HG03354 (cell line): ENCODE results near the gene KLHL30.
"Not testable (repeated sequence)": the region's sequence is repeated elsewhere in the genome, so short reads cannot be mapped to it uniquely, and the experiment has no call there.

Experiments
- ATAC-seq: cut with Tn5 transposase; IDR thresholded peaks from one replicate; pipeline ENCODE4 v1.9.1; 2021; ENCODE audit warnings: mild to moderate bottlenecking; ENCODE audit not compliant: unreplicated experiment, poor library complexity, severe bottlenecking

KLHL30 gene

DNA sequence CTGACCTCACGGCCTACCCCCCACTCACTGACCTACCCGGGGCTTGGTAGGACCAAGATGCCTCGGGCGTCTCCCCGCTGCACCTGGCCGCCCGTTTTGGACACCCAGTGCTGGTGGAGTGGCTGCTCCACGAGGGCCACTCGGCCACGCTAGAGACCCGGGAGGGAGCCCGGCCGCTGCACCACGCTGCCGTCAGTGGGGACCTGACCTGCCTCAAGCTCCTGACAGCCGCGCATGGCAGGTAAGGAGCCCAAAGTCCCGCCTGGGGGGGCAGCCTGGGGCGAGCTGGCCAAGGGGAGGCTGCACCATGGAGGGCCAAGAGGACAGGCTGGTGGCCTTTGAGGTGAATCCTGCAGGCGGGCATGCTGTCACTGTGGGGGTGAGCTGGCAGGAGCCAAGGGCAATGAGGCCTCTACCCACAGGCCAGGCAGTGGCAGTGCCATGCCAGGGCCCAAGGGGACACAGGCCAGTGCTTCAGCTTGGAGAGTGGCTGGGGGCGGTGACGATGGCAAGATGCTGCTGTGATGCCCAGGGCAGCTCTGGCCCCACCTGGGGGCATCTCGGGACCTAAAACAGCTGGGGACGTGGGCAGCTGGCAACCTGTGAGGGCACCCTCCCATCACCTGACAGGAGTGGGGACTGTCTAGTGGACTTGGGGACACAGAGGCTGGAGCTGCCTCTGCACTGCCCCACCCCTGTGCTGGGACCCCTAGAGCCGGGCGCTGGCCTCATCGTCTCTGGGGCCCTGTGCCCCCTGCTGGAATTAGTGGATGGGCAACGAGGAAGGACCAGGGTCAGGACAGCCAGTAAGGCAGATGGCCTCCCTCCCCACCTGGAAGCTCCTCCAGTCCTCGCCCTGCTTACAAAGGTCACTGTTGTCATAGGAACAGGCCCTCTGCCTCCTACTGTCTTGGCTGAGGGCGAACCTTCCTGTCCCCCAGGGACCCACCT lies 36.3 kb upstream of the KLHL30 start:
- ATAC-seq, result no peak

DNA sequence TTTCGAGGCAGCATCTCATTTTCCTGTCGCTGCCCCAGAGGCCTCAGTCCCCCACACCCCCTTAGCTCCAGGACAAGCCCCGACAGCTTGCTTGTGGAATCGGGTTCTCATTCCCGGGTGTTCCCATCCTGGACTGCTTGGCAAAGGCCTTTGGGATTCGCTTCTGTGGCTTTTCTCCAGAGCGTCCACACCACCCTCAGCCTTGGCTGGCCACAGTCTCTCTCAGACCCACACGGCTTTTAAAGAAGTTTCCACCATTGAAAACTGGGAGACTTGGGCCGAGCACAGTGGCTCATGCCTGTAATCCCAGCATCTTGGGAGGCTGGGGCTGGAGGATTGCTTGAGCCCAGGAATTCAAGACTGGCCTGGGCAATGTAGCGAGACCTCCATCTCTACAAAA lies 35.6 kb upstream of the KLHL30 start:
- no peak for ATAC-seq

GRCh38 chr2:238103465-238104225 lies 34.8 kb upstream of the KLHL30 start:
- no peak for ATAC-seq

GRCh38 chr2:238104226-238104690 lies 34.2 kb upstream of the KLHL30 start:
- ATAC-seq, result no peak

GRCh38 chr2:238104691-238105371 lies 33.6 kb upstream of the KLHL30 start:
- no peak for ATAC-seq

DNA sequence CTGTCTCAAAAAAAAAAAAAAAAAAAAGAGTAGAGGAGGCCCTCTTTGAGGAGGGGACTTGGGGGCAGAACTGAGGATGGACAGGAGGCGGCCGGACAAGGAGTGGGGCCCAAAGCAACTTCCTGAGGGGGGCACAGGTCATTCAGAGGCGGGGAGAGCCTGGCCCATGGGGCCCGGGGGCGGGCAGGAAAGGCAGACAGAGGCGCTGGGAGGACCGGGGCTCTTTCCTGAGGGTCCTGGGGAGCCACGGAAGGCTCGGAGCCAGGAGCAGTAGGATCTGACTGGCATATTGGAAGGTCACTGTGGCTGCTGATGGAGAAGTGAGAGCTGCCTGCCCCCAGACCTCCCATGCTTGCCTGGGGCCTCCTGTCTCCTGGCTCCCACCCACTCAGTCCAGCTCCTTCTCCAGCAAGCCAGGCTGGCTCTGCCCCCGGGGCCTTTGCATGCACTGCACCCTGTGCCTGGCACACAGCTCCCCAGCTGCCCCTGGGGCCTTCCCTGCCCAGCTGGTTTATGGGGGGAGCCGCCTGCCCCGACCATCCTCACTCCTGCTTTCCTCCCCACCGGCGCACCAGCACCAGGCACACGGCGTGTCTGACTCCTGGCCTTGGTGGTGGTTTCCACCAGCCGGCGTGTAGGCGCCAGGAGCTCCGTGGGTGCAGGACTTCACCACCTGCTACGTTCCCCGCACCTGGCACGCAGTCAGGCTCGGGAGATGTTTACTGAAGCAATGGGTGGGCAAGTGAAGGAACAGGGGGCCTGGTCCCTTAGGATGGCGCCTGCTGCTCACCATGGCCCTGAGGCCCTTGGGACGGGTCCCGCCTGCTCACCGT lies 32.7 kb upstream of the KLHL30 start:
- no peak for ATAC-seq

DNA sequence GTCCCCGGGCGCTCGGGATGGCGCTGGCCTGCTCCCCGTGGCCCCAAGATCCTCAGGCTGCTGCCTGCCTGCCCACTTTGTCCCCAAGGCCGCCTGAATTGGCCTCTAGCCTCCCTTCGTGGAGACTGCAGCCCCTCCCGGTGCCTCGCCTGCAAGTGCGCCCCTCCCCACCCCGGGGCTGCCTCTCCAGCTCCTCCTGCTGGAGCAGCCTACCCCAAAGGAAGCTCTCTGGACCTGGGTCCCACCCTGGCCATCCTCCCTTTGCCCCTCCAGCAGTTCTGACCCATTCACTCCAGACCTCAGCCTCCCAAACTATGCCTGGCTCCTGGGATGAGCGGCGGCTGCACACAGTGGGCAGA lies 32.1 kb upstream of the KLHL30 start:
- no peak for ATAC-seq

DNA sequence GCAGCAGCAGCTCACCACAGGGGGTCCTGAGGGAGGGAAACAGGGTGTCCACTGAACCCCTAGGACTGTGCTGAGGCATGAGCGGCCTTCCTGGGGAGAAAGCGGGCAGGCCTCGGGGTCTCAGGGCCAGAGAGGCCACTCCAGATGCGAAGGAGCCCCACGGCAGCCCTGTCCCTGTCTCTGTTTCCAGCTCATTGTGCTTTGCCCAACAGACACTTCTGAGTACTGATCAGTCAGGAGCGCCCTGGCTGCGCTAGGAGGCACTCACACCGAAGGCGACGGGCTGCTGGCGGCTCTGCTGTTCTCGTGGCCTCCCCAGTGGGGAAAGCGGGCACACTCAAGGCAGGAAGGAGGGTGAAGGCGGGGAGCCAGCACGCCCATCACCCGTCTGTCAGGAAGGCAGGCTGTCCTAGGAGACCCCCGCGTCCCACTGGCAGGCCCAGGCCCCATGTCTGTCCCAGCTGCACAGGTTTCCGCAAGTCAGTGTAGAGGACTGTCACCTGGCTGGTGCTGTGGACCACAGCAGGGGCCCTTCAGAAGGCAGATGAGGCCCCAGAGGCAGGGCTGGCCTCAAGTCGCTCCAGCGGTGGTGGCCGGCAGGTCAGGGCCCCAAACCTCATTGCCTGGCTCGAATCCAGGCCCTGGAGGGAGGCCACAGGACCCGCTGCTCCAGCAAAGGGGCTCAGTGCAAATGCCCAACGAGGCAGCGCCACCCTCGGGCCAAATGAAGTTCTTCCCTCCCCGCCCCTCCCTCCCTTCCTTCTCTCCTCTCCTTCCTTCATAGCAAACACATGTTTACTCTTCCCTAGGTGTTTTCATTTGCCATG lies 31.6 kb upstream of the KLHL30 start:
- no peak for ATAC-seq

GRCh38 chr2:238107525-238108422 lies 30.7 kb upstream of the KLHL30 start:
- no peak for ATAC-seq

DNA sequence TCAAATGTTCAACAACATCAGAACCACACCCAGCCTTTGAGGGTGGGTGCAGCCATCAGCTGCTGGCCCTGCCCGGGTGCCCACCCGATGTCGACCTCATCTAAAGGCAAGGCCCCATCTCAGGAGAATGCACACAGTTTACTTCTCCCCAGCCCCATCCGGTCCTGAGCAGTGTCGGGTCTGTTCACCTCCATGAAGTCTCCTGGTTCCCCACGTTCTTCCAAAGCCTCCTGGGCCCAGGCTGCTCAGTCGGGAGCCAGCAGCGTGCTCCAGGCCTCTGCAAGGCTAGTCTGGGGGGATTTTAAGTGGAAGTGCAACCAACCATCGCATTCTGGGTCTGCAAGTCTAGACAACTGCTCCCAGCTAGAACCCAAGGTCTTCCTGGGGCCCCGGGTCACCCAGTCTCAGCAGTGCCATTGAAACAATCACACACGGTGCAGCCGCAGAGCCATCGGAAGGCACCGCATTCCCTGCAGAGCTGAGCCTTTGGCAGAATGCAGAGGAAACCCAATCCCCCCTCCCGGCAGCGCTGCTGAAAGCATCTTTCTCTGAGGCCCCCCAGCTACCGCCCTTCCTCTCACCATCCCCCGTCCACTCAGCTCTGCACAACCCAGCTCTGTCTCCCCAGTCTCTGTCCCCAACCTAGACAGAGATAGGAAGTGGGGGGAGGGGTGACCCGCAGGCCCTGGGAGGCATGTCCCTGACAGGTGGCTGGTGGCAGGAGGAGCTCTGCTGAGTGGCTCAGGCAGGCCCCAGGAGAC lies 29.9 kb upstream of the KLHL30 start:
- peak; percentile 73 for ATAC-seq

DNA sequence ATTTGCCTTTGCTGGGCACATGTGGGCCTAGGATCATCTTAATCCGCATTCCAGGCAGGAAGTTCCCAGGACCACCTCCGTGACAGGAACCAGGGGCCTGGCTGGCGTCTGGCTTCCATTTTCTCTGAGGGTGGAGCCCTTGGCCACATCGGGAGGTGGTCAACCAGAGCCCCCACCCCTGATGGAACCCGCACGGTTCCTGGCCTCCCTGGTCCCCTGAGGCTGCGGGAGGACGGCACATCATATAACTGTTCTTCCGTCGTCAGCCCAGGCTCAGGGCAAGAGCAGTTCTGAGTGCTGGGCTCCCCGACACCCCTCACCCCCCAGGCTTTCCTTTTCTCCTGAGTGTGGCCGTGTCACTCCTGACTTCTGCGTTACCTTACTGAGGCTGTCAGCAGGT lies 24.9 kb upstream of the KLHL30 start:
- no peak for ATAC-seq

DNA sequence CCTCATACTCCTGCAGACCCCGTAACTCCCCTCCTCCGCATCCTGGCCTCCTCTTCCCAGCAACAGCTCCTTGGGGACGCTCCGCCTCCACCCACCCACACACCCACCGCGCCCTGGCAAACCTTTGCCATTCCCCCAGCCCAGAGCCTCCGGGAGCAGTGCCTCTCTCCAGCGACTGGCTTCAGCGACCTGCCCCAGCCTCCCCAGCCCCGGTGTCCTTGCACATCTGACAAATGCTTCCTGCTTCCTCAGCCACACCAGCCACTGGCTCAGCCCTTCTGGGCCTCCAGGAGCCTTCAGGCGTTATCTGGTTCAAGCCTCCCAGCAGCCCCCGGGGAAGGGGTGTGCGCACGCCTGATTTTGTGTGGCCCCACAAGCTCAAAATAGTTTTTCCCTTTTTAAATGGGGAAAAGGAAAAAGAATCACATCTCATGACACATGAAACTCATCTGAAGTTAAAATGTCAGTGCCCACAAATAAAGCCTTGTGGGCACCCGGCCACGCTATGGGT lies 24.1 kb upstream of the KLHL30 start:
- ATAC-seq, result no peak

DNA sequence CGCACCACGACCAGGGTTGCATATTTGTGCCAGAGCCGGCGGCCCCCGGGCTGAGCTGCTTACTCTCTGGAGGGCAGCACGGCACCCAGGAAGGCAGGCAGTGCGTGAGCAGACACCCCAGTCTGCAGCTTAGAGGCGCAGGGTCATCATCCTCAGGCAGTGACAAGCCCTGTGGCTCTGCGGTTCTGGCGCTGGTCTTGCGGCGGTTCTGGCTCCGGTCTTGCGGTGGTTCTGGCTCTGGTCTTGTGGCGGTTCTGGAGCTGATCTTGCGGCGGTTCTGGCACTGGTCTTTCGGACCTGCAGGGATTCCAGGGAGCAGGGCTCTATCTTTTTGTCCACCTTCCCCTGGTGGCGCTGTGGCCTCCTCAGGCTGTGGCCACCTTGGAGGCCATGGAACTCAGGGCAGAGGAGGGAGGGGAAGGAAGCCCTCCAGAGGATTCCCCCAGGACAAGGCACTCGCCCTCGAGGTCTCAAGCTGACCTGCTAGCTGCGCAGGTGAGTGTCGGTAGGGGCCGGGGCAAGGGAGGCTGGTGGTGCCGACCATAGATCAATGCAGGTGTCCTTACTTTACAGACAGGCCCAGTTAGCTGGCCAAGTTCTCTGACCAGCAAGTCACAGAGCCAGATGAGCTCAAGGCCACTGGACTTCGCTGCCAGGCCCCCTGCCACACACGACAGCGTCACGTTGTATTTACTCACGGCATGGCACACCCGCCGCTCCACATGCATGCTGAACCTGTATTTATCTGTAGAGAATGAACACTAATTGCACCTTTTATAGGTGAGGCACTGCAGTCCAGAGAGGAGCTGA lies 23.4 kb upstream of the KLHL30 start:
- ATAC-seq, result no peak

GRCh38 chr2:238115709-238116108 lies 22.8 kb upstream of the KLHL30 start:
- ATAC-seq, result not testable (repeated sequence)

DNA sequence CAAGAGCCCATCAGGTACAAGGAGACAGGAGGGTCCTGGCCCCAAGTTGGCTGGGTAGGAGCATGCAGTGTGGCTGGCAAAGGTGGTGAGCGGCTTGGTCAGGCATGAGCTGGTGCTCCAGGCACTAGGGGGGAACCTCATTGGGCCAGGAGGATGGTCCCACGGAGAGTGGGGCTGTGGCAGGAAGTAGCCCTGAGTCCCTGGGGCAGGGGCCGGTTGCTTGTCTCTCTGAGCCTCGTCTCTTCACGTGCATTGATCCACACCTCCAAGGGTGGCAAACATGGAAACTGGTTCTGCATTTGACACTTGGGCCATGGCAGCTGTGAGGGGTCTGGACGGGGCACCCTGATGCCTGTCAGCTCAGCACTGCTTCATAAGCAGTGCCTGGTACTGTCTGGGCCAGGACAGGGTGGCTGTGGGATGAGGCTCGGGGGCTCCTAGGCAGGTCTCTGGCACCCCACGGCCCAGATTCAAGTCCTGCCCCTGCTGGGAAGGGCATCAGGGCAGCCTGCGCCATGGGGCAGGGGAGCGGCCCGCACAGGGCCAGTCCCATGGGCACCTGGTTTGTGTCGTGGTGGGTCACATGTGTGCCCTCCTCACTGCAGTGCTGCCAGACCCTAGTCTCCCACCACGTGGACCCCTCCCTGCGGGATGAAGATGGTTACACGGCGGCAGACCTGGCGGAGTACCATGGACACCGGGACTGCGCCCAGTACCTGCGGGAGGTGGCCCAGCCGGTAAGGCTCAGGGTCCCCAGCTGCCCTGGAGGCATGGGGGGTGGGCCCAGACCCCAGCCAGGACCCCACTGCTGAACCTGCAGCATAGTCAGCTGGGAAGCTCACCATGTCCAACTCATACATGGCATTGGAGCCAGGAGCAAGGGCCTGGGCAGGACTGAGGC lies 21.9 kb upstream of the KLHL30 start:
- ATAC-seq, result no peak
